Measurements from ENCODE around the gene FNIP2. TPM values are rescaled to one million over a fixed set of nuclear protein-coding genes. Genes with fewer than 3 reads are reported as not detected.
"Not testable (repeated sequence)": the region's sequence is repeated elsewhere in the genome, so short reads cannot be mapped to it uniquely, and the experiment has no call there.

FNIP2 gene
- total RNA-seq, 2 donors from 2014 or later, result 31.1 to 39.8 TPM

GRCh38 chr4:158875026-158875425 is 106.2 kb downstream of the FNIP2 start:
- Histone ChIP-seq H3K27ac (no peak overlapping the region), H3K27me3 (replicated peaks; ENCODE audit: insufficient read depth) (no peaks in the 10 kb centered on the region), H3K4me3 (no peak overlapping the region), H3K9me3 (no peaks in the 10 kb centered on the region), H3K36me3 (no peaks in the 10 kb centered on the region), H3K4me1 (replicated peaks) (no peaks in the 10 kb centered on the region)
- intact Hi-C loops (cut with DNase I), result no loop called here
- 99% methylated on average over 4 of the region's 4 CpGs for WGBS
- no peak for DNase-seq (ENCODE audit: low spot score)
- TF ChIP-seq POLR2AphosphoS5 (IDR thresholded peaks at IDR 0.05) (no peak), POLR2A (IDR thresholded peaks at IDR 0.05) (no peak)

GRCh38 chr4:158875455-158875854 is 106.6 kb downstream of the FNIP2 start:
- intact Hi-C loops (cut with DNase I), result no loop called here
- Histone ChIP-seq H3K4me1 (replicated peaks) (no peaks in the 10 kb centered on the region), H3K4me3 (no peak overlapping the region), H3K27me3 (replicated peaks; ENCODE audit: insufficient read depth) (no peaks in the 10 kb centered on the region), H3K36me3 (no peaks in the 10 kb centered on the region), H3K9me3 (no peaks in the 10 kb centered on the region), H3K27ac (no peak overlapping the region)
- TF ChIP-seq POLR2AphosphoS5 (IDR thresholded peaks at IDR 0.05), result no peak
- no peak for TF ChIP-seq CTCF (IDR thresholded peaks at IDR 0.05)
- no peak for TF ChIP-seq POLR2A (IDR thresholded peaks at IDR 0.05)
- 65% methylated on average over 1 of the region's 1 CpG for WGBS
- no peak for DNase-seq (ENCODE audit: low spot score)

GRCh38 chr4:158877069-158877468 is 108.2 kb downstream of the FNIP2 start:
- no peak for DNase-seq (ENCODE audit: low spot score)
- no peaks in the 10 kb centered on the region for H3K36me3 ChIP-seq
- H3K27me3 ChIP-seq (replicated peaks; ENCODE audit: insufficient read depth), result no peaks in the 10 kb centered on the region
- H3K27ac ChIP-seq, result no peak overlapping the region
- intact Hi-C loops (cut with DNase I), result no loop called here
- H3K4me1 ChIP-seq (replicated peaks), result no peaks in the 10 kb centered on the region
- H3K9me3 ChIP-seq, result no peaks in the 10 kb centered on the region
- WGBS, result 94% methylated on average over 4 of the region's 4 CpGs
- H3K4me3 ChIP-seq, result no peak overlapping the region
- no peak for TF ChIP-seq POLR2A (IDR thresholded peaks at IDR 0.05)
- TF ChIP-seq CTCF (IDR thresholded peaks at IDR 0.05), result no peak
- TF ChIP-seq POLR2AphosphoS5 (IDR thresholded peaks at IDR 0.05), result no peak

- intact Hi-C loops (cut with DNase I); H3K4me1 ChIP-seq (replicated peaks); H3K9me3 ChIP-seq; H3K4me3 ChIP-seq; DNase-seq (ENCODE audit: low spot score); H3K36me3 ChIP-seq; H3K27ac ChIP-seq; H3K27me3 ChIP-seq (replicated peaks; ENCODE audit: insufficient read depth): not testable (repeated sequence)
- WGBS, result 94% methylated on average over 13 of the region's 30 CpGs
Observed at GRCh38 chr4:158882142-158882541, 113.3 kb downstream of the FNIP2 start.

GRCh38 chr4:158884280-158884679 is 115.5 kb downstream of the FNIP2 start:
- whole genome bisulfite sequencing, result 67% methylated on average over 2 of the region's 2 CpGs
- Histone ChIP-seq H3K36me3 (no peaks in the 10 kb centered on the region), H3K27me3 (replicated peaks; ENCODE audit: insufficient read depth) (no peaks in the 10 kb centered on the region), H3K4me1 (replicated peaks) (no peaks in the 10 kb centered on the region), H3K9me3 (no peaks in the 10 kb centered on the region), H3K27ac (no peak overlapping the region), H3K4me3 (no peak overlapping the region)
- no peak for TF ChIP-seq CTCF (IDR thresholded peaks at IDR 0.05)
- TF ChIP-seq POLR2AphosphoS5 (IDR thresholded peaks at IDR 0.05), result no peak
- TF ChIP-seq POLR2A (IDR thresholded peaks at IDR 0.05), result no peak
- intact Hi-C loops (cut with DNase I), result no loop called here
- DNase-seq (ENCODE audit: low spot score), result no peak

GRCh38 chr4:158885564-158885963 is 116.7 kb downstream of the FNIP2 start:
- Histone ChIP-seq H3K4me3 (no peak overlapping the region), H3K27ac (no peak overlapping the region), H3K9me3 (no peaks in the 10 kb centered on the region), H3K27me3 (replicated peaks; ENCODE audit: insufficient read depth) (no peaks in the 10 kb centered on the region), H3K36me3 (no peaks in the 10 kb centered on the region), H3K4me1 (replicated peaks) (no peaks in the 10 kb centered on the region)
- intact Hi-C loops (cut with DNase I), result no loop called here
- TF ChIP-seq CTCF (IDR thresholded peaks at IDR 0.05), result no peak
- 96% methylated on average over 5 of the region's 5 CpGs for WGBS
- DNase-seq (ENCODE audit: low spot score), result no peak

Measured in prostate gland (tissue), 2 donors.